Renal cortex interstitium (tissue), 11 donors: ENCODE results near the gene CEP95. TPM values are rescaled to one million over a fixed set of nuclear protein-coding genes. Genes with fewer than 3 reads are reported as not detected.

Experiments used
- DNase-seq, 11 donors: peaks; one replicate each; pipeline ENCODE4 v3.0.0-alpha.2; 2013; ENCODE audit warnings: low read depth in 9 of 11, low spot score in 4 of 11; ENCODE audit errors: extremely low read depth in 1 of 11
- polyA plus RNA-seq, 3 donors: library from polyadenylated mRNA; unstranded; fragments of 120-200 nt; gene quantifications; one replicate each; pipeline ENCODE4 v1.2.1, GENCODE V29; 2013; ENCODE audit not compliant: insufficient read length in 3 of 3

Gene CEP95
- polyA plus RNA-seq, 3 donors, result 91.7 to 181 (median 109) TPM

DNA sequence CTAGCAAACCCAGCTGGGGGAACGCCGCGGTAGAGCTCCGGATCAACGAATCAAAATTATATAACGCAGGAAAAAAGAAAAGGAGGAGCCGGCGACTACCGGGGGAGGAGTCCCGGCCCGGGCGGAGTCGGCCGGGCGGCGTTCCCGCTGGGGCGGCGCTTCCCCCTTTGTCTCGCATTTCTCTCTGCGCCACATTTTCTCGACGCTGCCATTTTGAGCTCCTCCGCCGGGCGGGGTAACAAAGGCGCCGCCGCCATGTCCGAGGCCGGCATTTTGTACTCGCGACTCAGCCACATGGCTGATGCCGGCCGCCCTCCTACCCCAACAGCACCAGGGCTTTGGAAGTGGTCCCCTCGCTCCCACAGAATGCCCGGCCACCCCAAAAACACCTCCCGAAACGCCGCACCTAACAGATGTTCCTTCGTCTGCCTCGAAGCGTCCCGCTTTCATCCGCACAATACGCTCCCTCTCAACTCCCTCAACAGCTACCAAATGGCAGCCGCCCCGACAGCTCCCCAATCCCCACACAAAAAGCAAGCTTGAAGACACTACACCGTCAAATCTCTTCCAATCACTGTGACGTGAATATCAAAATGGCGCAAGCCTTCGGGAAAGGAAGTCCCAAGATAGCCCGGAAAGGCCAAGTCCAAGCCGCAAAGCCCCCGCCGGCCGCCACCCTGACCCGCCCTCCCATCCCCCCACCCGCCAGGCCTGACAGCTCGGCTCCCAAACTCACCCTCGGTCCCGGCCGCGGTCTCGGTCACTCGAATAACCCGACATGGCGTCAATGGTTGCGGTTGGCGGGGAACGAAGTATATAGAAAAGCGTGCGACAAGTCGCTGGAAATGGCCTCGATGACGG is 1.2 kb upstream of the CEP95 start:
- DNase-seq, result peak; percentile 81 to 94 (median 90)

DNA sequence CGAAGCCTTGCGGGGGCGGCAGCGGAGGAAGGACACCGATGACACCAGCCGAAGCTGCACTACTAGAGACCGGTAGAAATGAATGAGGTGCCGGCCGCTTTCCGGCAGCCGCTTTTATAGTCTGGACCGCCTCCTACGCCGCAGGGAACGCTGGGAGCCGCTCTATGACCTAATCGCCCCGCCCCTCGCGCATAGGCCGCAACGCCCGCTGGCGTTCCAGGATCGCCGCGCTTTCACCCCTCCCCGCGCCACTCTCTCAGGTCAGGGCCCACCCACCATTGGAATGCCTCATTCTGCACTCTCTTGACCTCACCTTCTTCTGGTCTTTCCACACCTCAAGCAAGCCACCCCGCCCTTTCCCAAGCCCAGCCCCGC is 589 bp upstream of the CEP95 start, which contains the start of gene DDX5:
DDX5 (minus strand) TSS at position 89 of the 375 bp plus-strand sequence. CDS start 170 bp downstream, outside the sequence.
- peak; percentile 86 to 97 (median 93) for DNase-seq

DNA sequence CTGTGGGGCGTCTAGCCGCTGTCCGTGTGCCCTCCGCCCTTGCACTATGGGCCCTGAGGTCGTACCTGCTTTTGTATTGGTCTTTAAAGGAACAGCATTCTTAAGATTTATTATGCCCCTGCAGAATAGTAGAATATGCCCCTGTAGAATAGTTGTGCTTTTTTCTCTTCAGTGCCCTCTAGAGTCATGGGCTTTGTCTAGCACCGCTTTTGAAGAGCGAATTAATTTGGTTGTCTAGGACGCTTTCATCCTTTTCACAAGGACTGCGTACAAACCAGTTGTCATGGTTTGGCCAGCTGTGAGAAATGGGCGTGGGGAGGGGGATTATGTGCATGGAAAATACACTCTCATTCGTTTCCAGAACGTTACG is 621 bp downstream of the CEP95 start:
- peak; percentile 57 to 83 (median 73) for DNase-seq

DNA sequence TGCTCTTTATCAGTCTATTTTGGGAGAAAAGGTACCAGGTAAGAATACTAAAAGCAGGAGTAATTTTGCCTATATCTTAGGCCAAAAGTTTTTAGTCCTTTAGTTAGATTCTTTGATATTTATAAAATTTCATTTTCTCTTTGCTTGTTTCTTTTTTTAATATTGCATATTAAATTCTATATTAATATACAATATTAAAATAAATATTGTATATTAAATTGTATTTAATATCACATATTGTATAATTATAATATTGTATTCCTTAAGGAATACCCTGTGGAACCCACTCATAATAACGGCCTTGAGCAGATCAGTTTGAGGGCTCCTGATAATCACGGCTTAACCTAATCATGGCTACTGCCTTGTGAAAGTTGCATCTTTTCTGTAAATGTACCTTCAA is 1.9 kb downstream of the CEP95 start:
- no peak for DNase-seq

DNA sequence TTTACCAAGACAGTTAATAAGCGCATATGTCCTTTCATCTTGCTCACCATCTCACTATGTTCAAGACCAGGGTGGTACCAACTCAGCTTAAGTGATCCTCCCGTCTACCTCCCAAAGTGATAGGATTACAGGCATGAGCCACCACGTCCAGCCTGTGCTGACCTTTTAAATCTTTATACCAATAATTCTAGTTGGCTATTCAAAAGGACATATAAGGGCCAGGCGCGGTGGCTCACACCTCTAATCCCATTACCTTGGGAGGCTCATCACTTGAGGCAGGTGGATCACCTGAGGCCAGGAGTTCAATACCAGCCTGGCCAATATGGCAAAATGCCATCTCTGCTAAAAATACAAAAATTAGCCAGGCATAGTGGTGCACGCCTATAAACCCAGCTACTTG is 2.4 kb downstream of the CEP95 start:
- no peak for DNase-seq

- DNase-seq, result no peak
Observed at GRCh38 chr17:64515419-64515818, 8.6 kb downstream of the CEP95 start.

DNA sequence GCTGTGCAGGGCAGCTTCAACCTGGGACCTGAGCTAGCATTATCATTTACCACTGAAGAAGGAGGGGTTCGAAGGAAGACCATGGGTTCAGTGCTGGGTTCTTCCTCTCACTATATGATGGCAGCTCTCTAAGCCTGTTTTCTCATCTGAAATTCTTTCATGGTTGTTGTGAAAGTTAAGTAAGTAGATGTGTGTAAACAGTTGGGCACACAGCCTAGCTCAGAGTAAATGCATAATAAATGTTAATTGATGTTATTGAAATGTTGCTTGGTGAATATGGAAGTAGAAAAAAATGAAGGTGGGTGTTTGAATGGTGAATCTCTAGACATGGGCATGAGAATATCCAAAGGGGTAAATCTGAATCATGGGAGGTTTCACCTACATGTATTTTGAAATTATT is 9.1 kb downstream of the CEP95 start:
- no peak for DNase-seq

GRCh38 chr17:64519601-64520000 is 12.8 kb downstream of the CEP95 start:
- no peak for DNase-seq

GRCh38 chr17:64520359-64520758 is 13.6 kb downstream of the CEP95 start:
- no peak for DNase-seq

DNA sequence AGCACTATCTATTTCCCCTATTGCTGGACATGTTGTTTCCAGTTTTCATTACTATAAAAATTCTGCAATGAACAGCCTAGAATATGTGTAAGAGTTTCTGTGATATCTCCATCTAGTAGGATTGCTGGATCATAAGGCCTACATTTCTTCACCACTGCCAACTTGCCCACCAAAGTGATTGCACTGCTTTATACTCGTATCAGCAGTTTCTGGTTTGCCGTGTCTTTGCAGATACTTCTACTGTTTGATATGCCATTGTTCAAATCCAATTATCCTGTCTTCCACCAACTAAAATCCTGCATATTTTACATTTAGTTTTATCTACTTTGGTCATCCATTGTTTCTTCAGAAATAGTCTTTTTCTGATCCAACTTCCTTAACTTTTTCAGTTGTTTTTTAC is 21.1 kb downstream of the CEP95 start:
- no peak for DNase-seq

DNA sequence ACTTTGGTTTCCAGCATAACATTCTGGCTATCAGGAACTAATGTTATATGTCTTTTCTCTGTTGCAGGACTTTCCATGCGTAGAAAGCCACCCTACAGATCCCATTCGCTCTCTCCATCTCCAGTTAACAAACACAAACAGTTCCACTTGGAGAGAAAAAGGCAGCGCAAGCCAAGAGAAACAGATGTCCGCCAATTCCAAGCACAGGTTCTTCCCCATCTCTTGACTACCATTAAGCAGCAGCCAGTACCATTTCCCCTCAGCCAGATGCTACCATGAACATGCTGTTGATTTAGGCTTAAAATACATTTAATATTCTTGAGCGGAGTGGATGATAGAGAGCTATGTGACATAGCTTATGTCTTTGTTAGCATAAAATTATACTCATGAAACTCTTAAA is 22.4 kb downstream of the CEP95 start:
- DNase-seq, result no peak

DNA sequence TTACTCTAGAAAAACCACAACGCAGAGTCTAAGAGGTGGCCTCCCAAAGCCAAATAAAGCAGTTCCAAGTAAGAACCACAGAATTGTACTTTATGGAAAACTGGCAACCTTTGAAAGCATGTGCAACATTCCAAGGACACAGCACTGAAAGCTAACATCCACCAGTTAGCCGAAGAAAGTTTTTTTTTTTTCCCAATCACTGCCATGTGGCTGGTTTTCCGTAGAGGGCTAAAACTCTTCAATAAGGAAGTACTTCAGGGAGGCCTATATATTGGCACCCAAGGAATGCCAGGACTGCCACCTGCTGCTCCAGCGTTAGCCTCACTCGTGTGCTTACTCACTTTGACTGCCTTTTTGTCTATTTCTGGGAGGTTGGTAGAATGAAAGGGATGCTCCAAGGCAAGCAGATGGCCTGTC is 25.2 kb downstream of the CEP95 start:
- DNase-seq, result no peak

DNA sequence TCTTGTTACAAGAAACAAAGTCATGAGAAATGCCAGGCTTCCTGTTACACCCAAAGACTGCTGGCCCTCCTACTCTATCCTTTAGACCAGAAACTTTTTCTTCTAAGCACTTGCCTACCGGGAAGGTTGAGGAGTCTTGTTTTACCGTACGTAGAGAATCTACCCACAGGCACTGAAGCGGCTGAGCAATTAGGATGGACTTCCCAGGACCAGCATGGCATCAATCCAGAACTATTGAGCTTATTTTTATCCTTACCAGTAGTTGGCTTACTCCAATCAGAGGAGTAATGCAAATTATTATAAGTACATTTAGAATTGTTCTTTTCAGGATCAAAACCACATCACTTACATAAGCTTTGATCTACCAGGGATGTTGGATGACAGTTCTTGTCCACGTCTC is 25.6 kb downstream of the CEP95 start:
- DNase-seq, result no peak

DNA sequence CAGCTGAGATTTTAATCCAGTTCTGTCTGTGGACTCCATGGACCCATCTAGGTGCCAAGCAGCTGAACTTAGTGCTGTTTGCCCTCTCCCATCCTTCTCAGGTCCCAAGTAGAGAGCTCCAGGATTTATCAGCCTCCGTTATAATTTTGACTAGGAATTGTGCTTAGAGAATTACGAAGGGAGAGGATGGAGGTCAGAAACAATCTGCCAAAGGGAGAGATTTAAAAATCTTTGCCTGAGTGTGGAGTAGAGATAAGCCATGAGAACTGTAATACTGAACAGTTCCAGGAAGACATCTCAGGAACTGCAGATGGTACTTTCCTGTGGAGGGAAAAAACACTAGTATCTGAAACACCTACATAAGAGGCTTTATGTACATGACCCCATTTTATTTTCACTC is 27.0 kb downstream of the CEP95 start:
- DNase-seq, result no peak

GRCh38 chr17:64534187-64534586 is 27.4 kb downstream of the CEP95 start:
- DNase-seq, result no peak

DNA sequence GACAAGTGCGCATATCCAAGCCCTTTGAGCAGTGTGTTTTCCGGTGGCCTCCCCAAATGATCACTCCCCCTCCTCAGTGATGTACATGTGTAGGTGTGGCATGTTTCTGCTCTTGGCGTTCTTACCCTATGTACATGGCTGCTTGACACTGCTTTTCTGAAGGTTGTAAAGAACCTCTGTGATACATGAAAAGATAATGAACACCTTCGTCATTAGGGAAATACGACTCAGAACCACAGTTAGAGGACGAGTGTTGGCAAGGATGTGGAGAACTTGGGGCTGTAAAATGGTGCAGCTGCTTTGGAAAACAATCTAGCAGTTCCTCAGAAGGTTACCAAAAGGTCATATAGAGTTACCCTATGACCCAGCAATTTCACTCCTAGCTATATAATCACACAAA is 28.6 kb downstream of the CEP95 start:
- DNase-seq, result no peak

GRCh38 chr17:64536913-64537312 is 30.1 kb downstream of the CEP95 start:
- DNase-seq, result no peak

DNA sequence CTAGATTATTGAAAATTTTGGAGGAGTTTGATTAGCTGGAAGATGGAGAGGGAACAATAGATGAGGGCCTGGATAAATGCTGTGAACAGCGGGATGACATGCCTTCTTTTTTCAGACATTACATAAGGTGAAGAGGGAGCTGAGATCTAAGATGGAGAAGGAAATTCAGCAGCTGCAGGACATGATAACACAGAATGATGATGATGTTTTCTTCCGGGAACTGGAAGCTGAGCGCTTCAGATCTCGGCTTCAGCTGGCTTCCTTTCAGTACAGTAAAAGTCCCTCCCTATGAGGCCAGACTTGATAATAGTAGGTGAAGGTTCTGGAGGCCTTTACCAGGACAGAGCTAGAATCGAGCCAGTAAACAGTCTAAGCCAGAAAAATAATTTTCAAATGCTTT is 30.7 kb downstream of the CEP95 start:
- DNase-seq, result no peak

DNA sequence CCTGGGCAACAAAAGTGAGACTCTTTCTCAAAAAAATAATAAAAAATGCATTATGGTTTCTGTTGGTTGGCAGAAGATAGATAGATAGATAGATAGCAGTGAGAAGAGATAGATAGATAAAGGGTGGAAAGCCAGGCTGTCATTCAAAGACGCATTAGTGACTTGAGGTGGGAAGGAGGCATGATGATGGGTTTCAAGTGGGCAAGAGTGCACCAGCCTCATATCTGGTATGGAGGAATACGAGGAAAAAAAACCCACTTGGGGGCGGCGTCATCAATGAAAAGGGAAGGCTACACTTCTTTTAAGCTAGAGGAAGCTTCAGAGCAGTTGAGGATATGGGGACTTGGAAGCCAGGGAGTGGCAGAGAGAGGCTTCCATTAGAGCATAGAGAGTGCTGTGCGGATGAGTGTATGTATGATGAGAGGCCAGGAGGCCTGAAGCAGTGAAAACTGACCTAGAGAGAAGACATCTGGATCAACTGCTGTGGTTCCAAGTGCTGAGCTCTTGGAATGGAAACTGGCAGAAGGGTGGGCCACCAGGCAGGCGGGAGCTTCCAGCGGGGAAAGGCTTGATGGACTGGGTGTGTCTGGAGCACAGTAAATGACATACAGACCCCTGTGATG is 31.8 kb downstream of the CEP95 start:
- no peak for DNase-seq

GRCh38 chr17:64540118-64540776 is 33.5 kb downstream of the CEP95 start:
- DNase-seq, result no peak
